ENCODE data around the gene HHAT.
"Not testable (repeated sequence)": the region's sequence is repeated elsewhere in the genome, so short reads cannot be mapped to it uniquely, and the experiment has no call there.

Gene HHAT

GRCh38 chr1:210313921-210314320 is 14.8 kb upstream of the HHAT start:
- DNase-seq (ENCODE audit: low spot score) = no peak

GRCh38 chr1:210315529-210315928 is 13.2 kb upstream of the HHAT start:
- no peak for DNase-seq (ENCODE audit: low spot score)

GRCh38 chr1:210321131-210321530 is 7.6 kb upstream of the HHAT start:
- no peak for DNase-seq (ENCODE audit: low spot score)

DNA sequence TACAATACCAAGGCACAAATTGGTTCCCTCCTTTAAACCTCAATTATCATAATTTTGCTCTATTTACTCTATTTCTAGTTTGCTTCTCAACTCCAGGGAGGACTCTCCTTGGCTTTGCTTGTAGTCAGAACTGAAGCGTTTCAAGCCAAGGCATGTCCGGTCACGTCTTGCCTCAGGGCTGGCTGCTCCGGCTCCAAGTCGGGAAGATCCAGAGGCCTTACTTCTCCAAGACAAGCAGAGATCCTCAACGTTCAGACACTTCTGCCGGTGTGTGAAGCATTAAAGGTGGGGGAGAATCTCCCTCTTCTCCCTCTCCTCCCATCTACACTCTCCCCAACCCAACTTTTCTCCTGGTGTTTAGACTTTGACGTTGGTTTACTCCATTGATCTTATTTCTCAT is 7.2 kb upstream of the HHAT start:
- no peak for DNase-seq (ENCODE audit: low spot score)

DNA sequence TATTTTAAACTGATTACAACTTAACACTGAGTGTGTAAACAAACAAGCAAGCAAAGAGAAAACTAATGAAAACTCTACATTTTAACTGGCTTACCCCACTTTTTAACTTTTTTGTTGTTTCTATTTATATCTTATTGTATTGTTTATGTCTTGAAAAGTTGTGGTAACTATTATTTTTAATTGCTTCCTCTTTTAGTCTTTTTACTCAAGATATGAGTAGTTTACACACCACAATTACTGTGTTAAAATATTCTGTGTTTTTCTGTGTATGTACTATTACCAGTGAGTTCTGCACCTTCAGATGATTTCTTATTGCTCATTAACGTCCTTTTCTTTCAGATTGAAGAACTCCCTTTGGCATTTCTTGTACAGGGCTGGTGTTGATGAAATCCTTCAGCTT is 4.7 kb upstream of the HHAT start:
- DNase-seq (ENCODE audit: low spot score) = no peak

DNA sequence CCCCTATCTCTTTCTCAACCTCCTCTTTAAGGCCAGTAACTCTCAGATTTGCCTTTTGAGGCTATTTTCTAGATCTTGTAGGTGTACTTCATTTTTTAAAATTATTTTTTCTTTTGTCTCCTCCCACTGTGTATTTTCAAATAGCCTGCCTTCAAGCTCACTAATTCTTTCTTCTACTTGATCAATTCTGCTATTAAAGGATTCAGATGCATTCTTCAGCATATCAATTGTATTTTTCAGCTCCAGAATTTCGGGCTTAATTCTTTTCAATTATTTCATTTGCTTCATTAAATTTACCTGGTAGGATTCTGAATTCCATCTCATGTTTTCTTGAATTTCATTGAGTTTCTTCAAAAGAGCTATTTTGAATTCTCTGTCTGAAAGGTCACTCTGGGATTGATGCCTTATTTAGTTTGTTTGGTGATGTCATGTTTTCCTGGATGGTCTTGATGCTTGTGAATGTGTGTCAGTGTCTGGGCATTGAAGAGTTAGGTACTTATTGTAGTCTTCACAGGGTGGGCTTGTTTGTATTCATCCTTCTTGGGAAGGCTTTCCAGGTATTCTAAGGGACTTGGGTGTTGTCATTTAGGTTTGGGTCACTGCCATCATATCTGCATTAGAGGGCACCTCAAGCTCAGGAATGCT is 3.6 kb upstream of the HHAT start:
- no peak for DNase-seq (ENCODE audit: low spot score)

GRCh38 chr1:210328032-210328745 is 513 bp upstream of the HHAT start:
- no peak for DNase-seq (ENCODE audit: low spot score)

GRCh38 chr1:210330279-210330866 is 1.7 kb downstream of the HHAT start:
- no peak for DNase-seq (ENCODE audit: low spot score)

DNA sequence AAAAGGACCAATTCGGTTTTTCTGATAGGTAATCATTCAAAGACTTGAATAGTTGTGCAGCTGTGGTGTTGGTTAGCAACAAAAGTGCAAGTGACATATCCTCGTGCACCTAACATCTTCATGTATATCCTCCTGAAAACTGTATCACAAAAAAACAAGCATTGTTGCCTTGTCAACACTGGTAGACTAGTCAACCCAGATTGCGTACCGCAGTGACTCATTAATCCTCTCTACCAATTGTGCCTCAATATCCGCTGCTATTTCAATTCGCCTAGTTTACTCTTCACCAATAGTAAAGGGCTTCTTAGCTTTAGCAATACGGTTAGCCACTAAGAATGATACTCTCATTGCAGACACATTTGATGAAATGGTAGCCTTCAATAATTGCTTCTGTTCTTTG is 3.5 kb downstream of the HHAT start:
- DNase-seq (ENCODE audit: low spot score) = no peak

- no peak for DNase-seq (ENCODE audit: low spot score)
Measured at GRCh38 chr1:210332719-210333398, 4.2 kb downstream of the HHAT start.

DNA sequence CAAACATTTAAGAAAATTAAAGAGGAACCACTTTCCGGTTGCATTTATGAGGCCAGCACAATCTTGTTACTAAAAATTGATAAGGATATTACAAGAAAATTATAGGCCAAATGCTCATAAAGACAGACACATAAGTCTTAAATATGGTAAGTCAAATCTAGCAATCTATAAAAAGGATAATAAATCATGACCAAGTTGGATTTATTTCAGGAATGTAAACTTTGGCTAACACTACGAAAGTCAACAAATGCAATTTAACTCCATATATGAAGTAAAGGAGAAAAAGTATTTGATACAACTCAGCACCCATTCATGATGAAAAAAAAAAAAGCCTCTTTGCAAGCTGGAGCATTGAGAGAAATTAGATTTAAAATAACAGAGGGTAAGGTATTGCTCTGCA is 6.3 kb downstream of the HHAT start:
- DNase-seq (ENCODE audit: low spot score) = no peak

DNA sequence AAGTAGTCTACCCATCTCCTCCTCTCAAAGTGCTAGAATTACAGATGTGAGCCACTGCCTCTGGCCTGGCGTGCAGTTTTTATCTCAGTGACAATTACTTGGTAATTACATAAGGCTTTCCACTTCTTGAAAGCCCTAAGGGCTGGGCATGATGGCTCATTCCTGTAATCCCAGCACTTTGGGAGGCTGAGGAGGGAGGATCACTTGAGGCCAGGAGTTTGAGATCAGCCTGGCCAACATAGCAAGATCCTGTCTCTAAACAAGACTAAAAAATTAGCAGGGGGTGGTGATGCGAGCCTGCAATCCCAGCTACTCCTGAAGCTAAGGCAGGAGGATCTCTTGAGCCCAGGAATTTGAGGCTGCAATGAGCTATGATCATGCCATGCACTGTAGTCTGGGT is 7.7 kb downstream of the HHAT start:
- no peak for DNase-seq (ENCODE audit: low spot score)

GRCh38 chr1:210339500-210339899 is 10.8 kb downstream of the HHAT start:
- no peak for DNase-seq (ENCODE audit: low spot score)

- no peak for DNase-seq (ENCODE audit: low spot score)
Measured at GRCh38 chr1:210340311-210340710, 11.6 kb downstream of the HHAT start.

DNA sequence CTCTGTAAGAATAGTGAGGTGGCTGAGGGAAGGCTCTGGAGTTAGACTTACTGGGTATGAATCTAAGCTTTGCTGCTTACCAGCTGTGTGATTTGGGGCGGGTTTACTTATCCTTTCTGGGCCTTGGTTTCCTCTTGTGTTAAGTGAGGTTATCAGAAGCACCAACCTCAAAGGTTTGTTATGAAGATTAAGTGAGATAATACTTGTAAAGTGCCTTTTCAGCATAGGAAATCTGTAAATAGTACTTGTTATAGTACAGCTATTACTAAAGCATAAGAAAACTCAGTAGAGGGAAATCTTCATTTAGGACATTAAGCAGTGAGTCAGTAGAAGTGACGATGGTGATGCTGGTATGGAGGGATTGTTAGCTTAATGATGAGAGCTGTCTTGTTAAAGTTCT is 12.1 kb downstream of the HHAT start:
- no peak for DNase-seq (ENCODE audit: low spot score)

- no peak for DNase-seq (ENCODE audit: low spot score)
Measured at GRCh38 chr1:210342986-210343780, 14.5 kb downstream of the HHAT start.

GRCh38 chr1:210344706-210345105 is 16.0 kb downstream of the HHAT start:
- no peak for DNase-seq (ENCODE audit: low spot score)

GRCh38 chr1:210347112-210347511 is 18.4 kb downstream of the HHAT start:
- DNase-seq (ENCODE audit: low spot score) = no peak

DNA sequence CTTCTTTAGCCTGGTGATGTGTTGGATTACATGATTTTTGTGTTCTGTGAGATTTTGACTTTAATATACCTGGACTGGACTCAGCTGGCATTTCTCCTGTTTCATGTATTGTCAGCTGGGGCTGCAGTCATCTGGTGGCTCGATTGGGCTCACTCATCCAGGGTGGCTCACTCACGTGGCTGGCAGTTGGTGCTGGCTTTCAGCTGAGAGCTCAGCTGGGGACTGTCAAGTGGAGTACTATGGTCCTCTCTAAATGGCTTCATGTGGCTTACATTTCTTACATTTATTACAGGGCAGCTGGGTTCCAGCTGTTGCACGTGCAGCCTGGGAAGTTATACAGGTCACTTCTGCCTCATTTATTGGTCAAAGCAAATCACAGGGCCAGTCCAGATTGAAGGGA is 22.8 kb downstream of the HHAT start:
- DNase-seq (ENCODE audit: low spot score) = no peak

DNA sequence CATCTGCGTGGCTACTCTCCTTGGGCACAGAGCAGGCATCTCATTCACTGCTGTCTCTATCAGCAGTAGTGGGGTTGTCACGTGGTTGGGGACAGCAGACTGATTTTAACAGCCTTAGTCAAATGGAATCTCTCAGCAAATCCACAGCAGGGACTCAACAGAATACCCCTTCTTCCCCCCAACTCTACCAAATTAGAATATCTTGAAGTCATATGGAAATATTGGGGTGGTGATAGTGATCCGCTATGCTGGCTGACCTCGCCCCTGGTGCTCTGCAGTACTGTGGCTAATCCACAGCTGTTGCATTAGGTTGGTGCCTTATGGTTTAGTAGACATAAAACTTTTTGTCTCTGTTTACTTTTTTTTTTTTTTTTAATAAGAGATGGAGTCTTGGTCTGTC is 23.9 kb downstream of the HHAT start:
- DNase-seq (ENCODE audit: low spot score) = no peak

DNA sequence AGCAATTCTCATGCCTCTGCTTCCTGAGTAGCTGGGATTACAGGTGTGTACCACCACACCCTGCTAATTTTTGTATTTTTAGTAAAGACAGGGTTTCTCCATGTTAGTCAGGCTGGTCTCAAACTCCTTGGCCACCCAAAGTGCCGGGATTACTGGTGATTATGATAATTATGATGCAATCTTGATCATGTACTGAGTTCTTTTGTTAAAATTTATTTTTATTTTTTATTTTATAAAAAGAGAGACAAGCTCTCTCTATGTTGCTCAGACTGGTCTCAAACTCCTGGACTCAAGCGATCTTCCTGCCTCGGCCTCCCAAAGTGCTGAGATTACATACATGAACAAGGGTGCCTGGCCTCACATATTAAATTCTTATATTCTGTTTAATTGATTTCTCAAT is 25.6 kb downstream of the HHAT start:
- not testable (repeated sequence) for DNase-seq (ENCODE audit: low spot score)

DNA sequence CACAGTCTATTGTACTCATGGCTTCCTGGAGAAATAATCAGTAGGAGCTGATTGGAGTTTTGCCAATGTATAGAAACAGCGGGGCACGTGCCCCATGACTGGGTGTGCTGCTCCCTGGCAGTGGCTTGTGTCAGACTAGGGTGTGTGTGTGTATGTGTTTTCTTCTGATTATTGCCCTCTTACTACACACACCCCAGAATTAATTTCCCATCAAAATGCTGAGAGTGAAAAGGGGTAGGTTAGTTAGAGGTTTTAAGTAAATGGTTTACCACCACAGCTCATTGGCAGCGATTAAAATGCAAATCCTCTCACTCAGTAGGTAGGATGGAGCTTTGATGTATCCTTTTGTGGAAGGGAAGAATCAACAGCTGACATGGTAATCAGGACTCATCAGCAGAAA is 29.9 kb downstream of the HHAT start:
- no peak for DNase-seq (ENCODE audit: low spot score)
